Measurements from ENCODE around the gene PPOX.

DNA sequence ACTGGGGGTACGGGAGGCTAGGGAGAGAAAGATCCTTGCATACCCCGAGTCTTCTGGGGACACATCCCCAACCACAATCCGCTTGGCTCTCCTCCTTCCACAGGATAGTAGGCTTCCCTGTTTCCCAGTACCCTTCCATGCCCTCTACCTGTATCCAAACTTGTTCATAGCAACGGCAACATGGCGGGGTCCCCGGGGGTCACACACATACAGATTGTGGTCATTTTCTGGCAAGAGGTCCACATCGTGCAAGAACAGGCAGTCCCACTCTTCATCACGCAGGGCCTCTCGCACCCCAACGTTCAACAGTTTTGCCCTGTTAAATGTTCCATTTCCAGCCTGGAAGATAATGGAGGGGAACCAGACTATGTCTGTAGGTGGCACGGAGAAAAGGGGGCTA, 7.5 kb downstream of the PPOX start:
- TF ChIP-seq CTCF (conservative IDR thresholded peaks at IDR 0.05) (no peak), EZH2 (IDR thresholded peaks at IDR 0.05; ENCODE audit: low read depth) (no peak)
